Hepatocyte (in vitro differentiated cells): ENCODE data around the gene LENG8. TPM values are rescaled to one million over a fixed set of nuclear protein-coding genes. Genes with fewer than 3 reads are reported as not detected.
"Not testable (repeated sequence)": the region's sequence is repeated elsewhere in the genome, so short reads cannot be mapped to it uniquely, and the experiment has no call there.

Experiments used
- DNase-seq: peaks from one replicate; pipeline ENCODE4 v3.0.0-alpha.2; 2016; ENCODE audit warnings: low spot score
- H2AFZ ChIP-seq: fragments of 200-600 bp; sonication (generic); 2 replicates; pipeline ENCODE4 v1.6.0; 2016; ENCODE audit warnings: antibody characterized with exemption, mild to moderate bottlenecking
- H3K27ac ChIP-seq: fragments of 200-600 bp; sonication (generic); 2 replicates; pipeline ENCODE4 v1.5.1; 2016; ENCODE audit warnings: mild to moderate bottlenecking
- H3K27me3 ChIP-seq: fragments of 200-600 bp; sonication (generic); 2 replicates; pipeline ENCODE4 v1.6.1; 2016
- H3K36me3 ChIP-seq: fragments of 200-600 bp; sonication (generic); replicated peaks from 2 replicates; pipeline ENCODE4 v1.5.1; 2016; ENCODE audit warnings: low read depth; ENCODE audit not compliant: insufficient read depth
- H3K4me1 ChIP-seq: fragments of 200-600 bp; sonication (generic); 2 replicates; pipeline ENCODE4 v1.5.1; 2016; ENCODE audit warnings: mild to moderate bottlenecking, moderate library complexity; ENCODE audit not compliant: insufficient read depth
- H3K4me2 ChIP-seq: fragments of 200-600 bp; sonication (generic); 2 replicates; pipeline ENCODE4 v1.6.0; 2016
- H3K4me3 ChIP-seq: fragments of 200-600 bp; sonication (generic); 2 replicates; pipeline ENCODE4 v1.5.1; 2016; ENCODE audit warnings: mild to moderate bottlenecking
- H3K79me2 ChIP-seq: fragments of 200-600 bp; sonication (generic); 2 replicates; pipeline ENCODE4 v1.6.0; 2017; ENCODE audit warnings: mild to moderate bottlenecking
- H3K9me2 ChIP-seq: fragments of 200-600 bp; sonication (generic); replicated peaks from 2 replicates; pipeline ENCODE4 v1.6.0; 2017; ENCODE audit warnings: mild to moderate bottlenecking; ENCODE audit not compliant: insufficient read depth
- H3K9me3 ChIP-seq: fragments of 200-600 bp; sonication (generic); 2 replicates; pipeline ENCODE4 v1.5.1; 2016; ENCODE audit warnings: low read depth, mild to moderate bottlenecking
- H4K20me1 ChIP-seq: fragments of 200-600 bp; sonication (generic); 2 replicates; pipeline ENCODE4 v1.6.0; 2016; ENCODE audit warnings: mild to moderate bottlenecking; ENCODE audit not compliant: insufficient read depth, poor library complexity, severe bottlenecking
- EZH2 ChIP-seq: fragments of 200-600 bp; sonication (generic); IDR thresholded peaks from 2 replicates; pipeline ENCODE4 v1.6.1; 2016; ENCODE audit warnings: antibody characterized with exemption, mild to moderate bottlenecking, borderline replicate concordance
- EZH2phosphoT487 ChIP-seq: fragments of 200-600 bp; sonication (generic); IDR thresholded peaks from one replicate; pipeline ENCODE4 v1.6.1; 2018; ENCODE audit warnings: antibody characterized with exemption, mild to moderate bottlenecking, low read depth, moderate library complexity; ENCODE audit not compliant: unreplicated experiment, severe bottlenecking
- WGBS: methylation state at CpG from one replicate; pipeline ENCODE4 v1.1.6; 2016; ENCODE audit warnings: low lambda C conversion rate; ENCODE audit errors: missing lambda C conversion rate; 5-methylcytosine and 5-hydroxymethylcytosine counted together
- polyA plus RNA-seq: library from polyadenylated mRNA; unstranded; fragments of >200 nt; fragmentation: Nextera tagmentation; extraction: Ambion mirVana; gene quantifications from 2 replicates; pipeline ENCODE4 v1.2.1, GENCODE V29; 2016
- total RNA-seq: library from RNA; depleted of rRNA; stranded (reverse); fragments of >200 nt; gene quantifications from 2 replicates; pipeline ENCODE4 v1.2.3, GENCODE V29; 2014
- TF ChIP-seq, protein P1 (sequence below): fragments of 200-600 bp; sonication (generic); IDR thresholded peaks from 2 replicates; pipeline ENCODE4 v1.5.1; 2016; ENCODE audit warnings: antibody characterized with exemption, mild to moderate bottlenecking; ENCODE audit not compliant: poor library complexity

The LENG8 gene
- total and polyA plus RNA-seq, 2 experiments from 2014 or later, result 36.6 to 54.0 TPM

DNA sequence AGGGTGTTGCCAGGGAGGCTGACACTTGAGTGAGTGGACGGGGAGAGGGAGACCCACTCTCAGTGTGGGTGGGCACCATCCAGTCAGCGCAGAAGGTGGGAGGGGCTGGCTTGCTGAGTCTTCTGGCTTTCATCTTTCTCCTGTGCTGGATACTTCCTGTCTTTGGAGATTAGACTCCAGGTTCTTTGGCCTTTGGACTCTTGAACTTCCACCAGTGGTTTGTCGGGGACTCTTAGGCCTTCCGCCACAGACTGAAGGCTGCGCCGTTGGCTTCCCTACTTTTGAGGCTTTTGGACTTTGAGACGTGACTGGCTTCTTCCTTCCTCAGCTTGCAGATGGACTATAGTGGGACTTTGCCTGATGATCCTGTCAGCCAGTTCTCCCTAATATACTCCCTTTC, 4.3 kb upstream of the LENG8 start:
- H3K27me3 ChIP-seq, result no peaks in the 10 kb centered on the region
- peaks cover 66% of the 10 kb centered on the region for H3K79me2 ChIP-seq
- no peak overlapping the region for H3K4me3 ChIP-seq
- no peak overlapping the region for H2AFZ ChIP-seq
- no peaks in the 10 kb centered on the region for H3K9me2 ChIP-seq
- peak overlapping the region; percentile 68 for H3K27ac ChIP-seq
- peaks cover 8% of the 10 kb centered on the region for H4K20me1 ChIP-seq
- 89% methylated on average over 7 of the region's 7 CpGs for WGBS
- H3K9me3 ChIP-seq, result no peaks in the 10 kb centered on the region
- no peaks in the 10 kb centered on the region for H3K36me3 ChIP-seq
- peak; percentile 76 for DNase-seq
- TF ChIP-seq, protein P1, sequence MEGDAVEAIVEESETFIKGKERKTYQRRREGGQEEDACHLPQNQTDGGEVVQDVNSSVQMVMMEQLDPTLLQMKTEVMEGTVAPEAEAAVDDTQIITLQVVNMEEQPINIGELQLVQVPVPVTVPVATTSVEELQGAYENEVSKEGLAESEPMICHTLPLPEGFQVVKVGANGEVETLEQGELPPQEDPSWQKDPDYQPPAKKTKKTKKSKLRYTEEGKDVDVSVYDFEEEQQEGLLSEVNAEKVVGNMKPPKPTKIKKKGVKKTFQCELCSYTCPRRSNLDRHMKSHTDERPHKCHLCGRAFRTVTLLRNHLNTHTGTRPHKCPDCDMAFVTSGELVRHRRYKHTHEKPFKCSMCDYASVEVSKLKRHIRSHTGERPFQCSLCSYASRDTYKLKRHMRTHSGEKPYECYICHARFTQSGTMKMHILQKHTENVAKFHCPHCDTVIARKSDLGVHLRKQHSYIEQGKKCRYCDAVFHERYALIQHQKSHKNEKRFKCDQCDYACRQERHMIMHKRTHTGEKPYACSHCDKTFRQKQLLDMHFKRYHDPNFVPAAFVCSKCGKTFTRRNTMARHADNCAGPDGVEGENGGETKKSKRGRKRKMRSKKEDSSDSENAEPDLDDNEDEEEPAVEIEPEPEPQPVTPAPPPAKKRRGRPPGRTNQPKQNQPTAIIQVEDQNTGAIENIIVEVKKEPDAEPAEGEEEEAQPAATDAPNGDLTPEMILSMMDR, result no peak
- TF ChIP-seq EZH2 (no peak), EZH2phosphoT487 (no peak)
- no peak overlapping the region for H3K4me2 ChIP-seq
- H3K4me1 ChIP-seq, result peaks cover 11% of the 10 kb centered on the region

DNA sequence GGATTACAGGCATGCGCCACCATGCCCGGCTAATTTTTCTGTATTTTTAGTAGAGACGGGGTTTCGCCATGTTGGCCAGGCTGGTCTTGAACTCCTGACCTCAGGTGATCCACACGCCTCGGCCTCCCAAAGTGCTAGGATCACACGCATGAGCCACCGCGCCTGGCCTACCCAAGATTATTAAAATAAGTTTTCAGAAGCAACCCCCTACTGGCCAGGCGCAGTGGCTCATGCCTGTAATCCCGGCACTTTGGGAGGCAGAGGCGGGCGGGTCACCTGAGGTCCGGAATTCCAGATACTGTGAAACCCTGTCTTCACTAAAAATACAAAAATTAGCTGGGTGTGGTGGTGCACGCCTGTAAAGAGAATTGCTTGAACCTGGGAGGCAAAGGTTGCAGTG, 2.6 kb upstream of the LENG8 start:
- not testable (repeated sequence) for DNase-seq, H3K27me3 ChIP-seq, H3K4me3 ChIP-seq, H3K9me3 ChIP-seq, H3K9me2 ChIP-seq, H2AFZ ChIP-seq, H3K36me3 ChIP-seq
- peaks cover 20% of the 10 kb centered on the region for H4K20me1 ChIP-seq
- peak overlapping the region; percentile 68 for H3K27ac ChIP-seq
- 96% methylated on average over 15 of the region's 15 CpGs for WGBS
- peak overlapping the region; percentile 84 for H3K4me2 ChIP-seq
- H3K79me2 ChIP-seq, result peaks cover 70% of the 10 kb centered on the region
- H3K4me1 ChIP-seq, result peaks cover 24% of the 10 kb centered on the region

DNA sequence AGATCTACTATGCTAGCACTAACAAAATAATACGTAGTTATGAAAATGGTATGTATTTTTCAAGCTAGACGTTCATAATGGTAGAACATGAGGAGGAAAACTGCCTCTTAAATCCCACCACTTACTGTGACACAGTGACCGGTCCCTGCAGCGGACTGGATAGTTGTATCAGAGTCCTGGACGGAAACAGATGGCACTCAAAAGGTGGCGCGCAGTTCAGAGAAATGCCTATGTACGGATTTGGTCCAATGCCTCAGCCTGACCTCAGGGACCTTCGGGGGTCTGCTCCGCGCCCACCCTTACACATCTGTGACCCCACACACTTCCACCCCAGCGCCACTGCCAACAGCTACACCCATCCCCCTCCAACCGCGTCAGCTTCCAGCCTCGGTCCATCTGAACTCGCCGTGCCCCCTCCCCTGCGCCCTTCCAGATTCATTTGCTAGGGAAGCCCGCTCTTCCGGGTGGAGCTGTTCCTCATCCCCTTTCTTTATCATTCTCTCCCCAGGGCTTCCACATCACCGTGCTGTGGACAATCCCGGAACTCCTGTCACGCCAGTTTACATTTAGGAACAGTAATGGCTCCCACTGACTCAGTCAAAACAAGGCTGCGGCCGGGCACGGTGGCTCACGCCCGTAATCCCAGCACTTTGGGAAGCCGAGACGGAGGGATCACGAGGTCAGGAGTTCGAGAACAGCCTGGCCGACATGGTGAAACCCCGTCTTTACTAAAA, 792 bp upstream of the LENG8 start:
- Histone ChIP-seq H3K27ac (peak overlapping the region; percentile 98), H3K27me3 (no peaks in the 10 kb centered on the region), H3K79me2 (peaks cover 74% of the 10 kb centered on the region), H2AFZ (peak overlapping the region; percentile 65), H3K9me2 (no peaks in the 10 kb centered on the region), H3K9me3 (no peaks in the 10 kb centered on the region), H3K4me2 (peak overlapping the region; percentile 84), H4K20me1 (peaks cover 38% of the 10 kb centered on the region), H3K4me3 (peak overlapping the region; percentile 65), H3K4me1 (peaks cover 24% of the 10 kb centered on the region), H3K36me3 (no peaks in the 10 kb centered on the region)
- TF ChIP-seq EZH2phosphoT487, result no peak
- TF ChIP-seq EZH2, result no peak
- TF ChIP-seq, protein P1, result no peak
- WGBS, result 4% methylated on average over 34 of the region's 34 CpGs
- DNase-seq, result peak; percentile 77

DNA sequence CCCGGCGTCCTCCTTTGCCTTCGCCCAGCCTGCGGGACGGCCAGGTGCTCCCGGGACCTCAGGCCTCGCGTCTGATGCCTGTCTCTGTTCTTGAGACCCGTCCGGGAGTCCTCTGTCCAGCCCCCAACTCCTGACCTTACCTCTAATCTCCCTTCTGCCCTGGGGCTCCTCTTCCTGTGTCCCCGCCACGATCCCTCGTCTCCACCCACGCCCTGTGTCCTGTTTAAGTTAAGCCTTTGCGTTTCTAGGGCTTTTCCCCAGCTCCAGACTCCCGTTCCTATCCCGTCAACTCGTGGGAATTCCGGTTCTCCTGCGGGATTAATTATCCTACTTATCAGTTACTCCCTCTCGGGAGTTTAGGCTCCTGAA, 686 bp downstream of the LENG8 start:
- 1% methylated on average over 16 of the region's 21 CpGs for WGBS
- peak overlapping the region; percentile 98 for H3K27ac ChIP-seq
- H3K4me1 ChIP-seq, result peaks cover 24% of the 10 kb centered on the region
- peaks cover 84% of the 10 kb centered on the region for H3K79me2 ChIP-seq
- peak overlapping the region; percentile 78 for H3K4me3 ChIP-seq
- peak overlapping the region; percentile 97 for H3K4me2 ChIP-seq
- peak; percentile 58 for DNase-seq
- H3K27me3 ChIP-seq, result no peaks in the 10 kb centered on the region
- peaks cover 53% of the 10 kb centered on the region for H4K20me1 ChIP-seq
- no peak for TF ChIP-seq EZH2
- TF ChIP-seq, protein P1, result no peak
- no peak for TF ChIP-seq EZH2phosphoT487
- H3K36me3 ChIP-seq, result peaks cover under 1% of the 10 kb centered on the region
- H3K9me3 ChIP-seq, result no peaks in the 10 kb centered on the region
- no peak overlapping the region for H2AFZ ChIP-seq
- H3K9me2 ChIP-seq, result no peaks in the 10 kb centered on the region
